Testis (tissue), 2 donors: ENCODE results near the gene MAP4K1.

Experiments
- CTCF ChIP-seq, 3 experiments: fragments of 450-650 bp in 2 of 3; fragments of 200-600 bp in 1 of 3; sonication (generic) in 1 of 3; IDR thresholded peaks; one replicate each; pipeline ENCODE4 v1.5.1; 2016 to 2019; ENCODE audit warnings: antibody characterized with exemption in 3 of 3, mild to moderate bottlenecking in 2 of 3, moderate library complexity in 1 of 3
- POLR2A ChIP-seq: fragments of 450-650 bp; IDR thresholded peaks from one replicate; pipeline ENCODE4 v1.6.1; 2017; ENCODE audit warnings: antibody characterized with exemption, mild to moderate bottlenecking, moderate library complexity

GRCh38 chr19:38597075-38597474 lies 20.7 kb downstream of the MAP4K1 start:
- TF ChIP-seq CTCF (IDR thresholded peaks at IDR 0.05) (no peak), POLR2A (no peak)
